CD4-positive, alpha-beta memory T cell (primary cell): ENCODE results near the gene DNAJB9. TPM values are rescaled to one million over a fixed set of nuclear protein-coding genes. Genes with fewer than 3 reads are reported as not detected.
A peak's percentile ranks its signal among the peaks of the same experiment; 100 is the strongest.

Experiments used
- CTCF ChIA-PET: fragments of 350-600 bp; sonication (Branson Sonifier 250); formaldehyde crosslinking; loops from one replicate; lab custom pipeline; 2021; ENCODE audit warnings: inconsistent platforms; ENCODE audit not compliant: partially characterized antibody; lab: Charles Lee
- POLR2A ChIA-PET: fragments of 350-600 bp; sonication (Branson Sonifier 250); formaldehyde crosslinking; loops from one replicate; lab custom pipeline; 2021; ENCODE audit not compliant: partially characterized antibody; lab: Charles Lee
- DNase-seq, 5 donors: peaks; one replicate each; pipeline versions ENCODE4 v3.0.0 to v3.0.0-alpha.2; 2020 to 2022; ENCODE audit warnings: mixed read lengths in 1 of 5
- H3K27ac ChIP-seq: one replicate; pipeline ENCODE4 v1.7.0; 2013; ENCODE audit warnings: low read depth, low read length
- H3K27me3 ChIP-seq: 2 replicates; pipeline ENCODE4 v1.7.0; 2013; ENCODE audit warnings: mild to moderate bottlenecking, low read length, moderate library complexity; ENCODE audit not compliant: insufficient read depth
- H3K36me3 ChIP-seq: 2 replicates; pipeline ENCODE4 v1.7.0; 2013; ENCODE audit warnings: mild to moderate bottlenecking, low read length, moderate library complexity; ENCODE audit not compliant: insufficient read depth
- H3K4me1 ChIP-seq: 2 replicates; pipeline ENCODE4 v1.7.0; 2013; ENCODE audit warnings: mild to moderate bottlenecking, low read length, moderate library complexity; ENCODE audit not compliant: insufficient read depth
- H3K4me3 ChIP-seq, 2 donors: one replicate each; pipeline ENCODE4 v1.7.0; 2013; ENCODE audit warnings: low read length in 2 of 2, mild to moderate bottlenecking in 1 of 2
- H3K9me3 ChIP-seq, 2 donors: one replicate each; pipeline ENCODE4 v1.7.0; 2013; ENCODE audit warnings: low read length in 2 of 2, control low read depth in 1 of 2; ENCODE audit not compliant: control insufficient read depth in 1 of 2
- H3K27ac Mint-ChIP-seq, 7 donors: one replicate each; pipeline ENCODE4 v1.8.0; 2020 to 2021; ENCODE audit warnings: mixed read lengths in 7 of 7, mild to moderate bottlenecking in 6 of 7, inconsistent platforms in 3 of 7, moderate library complexity in 3 of 7
- H3K27me3 Mint-ChIP-seq, 2 donors: one replicate each; pipeline ENCODE4 v1.8.0; 2020 to 2021; ENCODE audit warnings: mixed read lengths in 2 of 2
- H3K36me3 Mint-ChIP-seq, 2 donors: one replicate each; pipeline ENCODE4 v1.8.0; 2020 to 2021; ENCODE audit warnings: mixed read lengths in 2 of 2, inconsistent platforms in 1 of 2, mild to moderate bottlenecking in 1 of 2
- H3K4me1 Mint-ChIP-seq, 4 donors: one replicate each; pipeline ENCODE4 v1.8.0; 2020 to 2021; ENCODE audit warnings: mixed read lengths in 4 of 4, mild to moderate bottlenecking in 1 of 4
- H3K4me3 Mint-ChIP-seq, 8 donors: one replicate each; pipeline ENCODE4 v1.8.0; 2020 to 2021; ENCODE audit warnings: mixed read lengths in 8 of 8, mild to moderate bottlenecking in 7 of 8, moderate library complexity in 6 of 8, inconsistent platforms in 3 of 8
- H3K9me3 Mint-ChIP-seq, 8 donors: one replicate each; pipeline ENCODE4 v1.8.0; 2020 to 2021; ENCODE audit warnings: mixed read lengths in 8 of 8, mild to moderate bottlenecking in 5 of 8, inconsistent platforms in 3 of 8, moderate library complexity in 1 of 8
- intact Hi-C: fragments of 100-400 bp; cut with micrococcal nuclease; formaldehyde crosslinking; loops from one replicate; pipeline ENCODE4 v1.15.1; 2023
- polyA plus RNA-seq, 2 donors: library from polyadenylated mRNA; unstranded; fragments of 300-500 nt; fragmentation: Illumina TruSeq; gene quantifications; one replicate each; pipeline ENCODE4 v1.2.3, GENCODE V29; 2021
- total RNA-seq, 2 experiments: library from RNA; stranded (reverse); gene quantifications; one replicate each; pipeline ENCODE4 v1.2.3, GENCODE V29; 2021

The DNAJB9 gene
- total and polyA plus RNA-seq, 4 experiments from 2014 or later: 30.2 to 138 (median 46.4) TPM

GRCh38 chr7:108561047-108561619, 8.5 kb upstream of the DNAJB9 start:
- peak overlapping the region in 2 of 7 donors; percentile 24 to 43 for H3K27ac Mint-ChIP-seq
- peaks cover 3 to 19% of the 10 kb centered on the region in 2 donors for H3K9me3 ChIP-seq
- H3K4me1 Mint-ChIP-seq: peaks cover 3 to 15% (median 10%) of the 10 kb centered on the region in 4 donors
- no peak overlapping the region for H3K4me3 ChIP-seq
- no peak overlapping the region for H3K27ac ChIP-seq
- POLR2A ChIA-PET: no interaction called here
- intact Hi-C loops: no loop called here
- peaks cover 5 to 38% (median 17%) of the 10 kb centered on the region in 8 donors for H3K9me3 Mint-ChIP-seq
- no peak for DNase-seq
- CTCF ChIA-PET: no interaction called here
- H3K4me3 Mint-ChIP-seq: peak overlapping the region in 1 of 8 donors; percentile 39
- H3K36me3 ChIP-seq: peaks cover 7% of the 10 kb centered on the region
- H3K36me3 Mint-ChIP-seq: peaks cover 46 to 54% of the 10 kb centered on the region in 2 donors
- no peaks in the 10 kb centered on the region for H3K27me3 ChIP-seq
- no peaks in the 10 kb centered on the region for H3K4me1 ChIP-seq
- H3K27me3 Mint-ChIP-seq: no peaks in the 10 kb centered on the region

- peaks cover 31% of the 10 kb centered on the region for H3K4me1 ChIP-seq
- no peak overlapping the region for H3K27ac ChIP-seq
- DNase-seq: no peak
- Mint-ChIP-seq H3K4me3 (no peak overlapping the region), H3K4me1 (peaks cover 17 to 56% (median 32%) of the 10 kb centered on the region in 4 donors), H3K9me3 (peaks cover 0 to 7% (median 4%) of the 10 kb centered on the region in 8 donors), H3K36me3 (peaks cover 27 to 51% of the 10 kb centered on the region in 2 donors), H3K27me3 (no peaks in the 10 kb centered on the region), H3K27ac (peak overlapping the region in 2 of 7 donors; percentile 58 to 64)
- no peaks in the 10 kb centered on the region for H3K27me3 ChIP-seq
- intact Hi-C loops: no loop called here
- H3K4me3 ChIP-seq: no peak overlapping the region
- no peaks in the 10 kb centered on the region for H3K9me3 ChIP-seq
- peaks cover 7% of the 10 kb centered on the region for H3K36me3 ChIP-seq
- CTCF ChIA-PET: no interaction called here
- POLR2A ChIA-PET: interaction anchor here (0.9 kb wide), 1 partner anchor 40 kb away, joined by 3 read pairs; the partner anchor contains the start of gene PNPLA8
Measured at GRCh38 chr7:108565987-108566386, 3.7 kb upstream of the DNAJB9 start.

- POLR2A ChIA-PET: interaction anchor here (0.6 to 4.2 kb wide), 6 partner anchors 9 to 104 kb away, joined by 3 to 138 read pairs (median 4); partner anchors contain the start of gene PNPLA8
- Mint-ChIP-seq H3K4me3 (peak overlapping the region; percentile 91 to 99 (median 96)), H3K27ac (peak overlapping the region; percentile 96 to 100 (median 99)), H3K9me3 (peaks cover 0 to 4% (median 0%) of the 10 kb centered on the region in 8 donors), H3K27me3 (no peaks in the 10 kb centered on the region), H3K36me3 (peaks cover 31 to 59% of the 10 kb centered on the region in 2 donors), H3K4me1 (peaks cover 29 to 79% (median 46%) of the 10 kb centered on the region in 4 donors)
- CTCF ChIA-PET: interaction anchor here (0.6 to 1.8 kb wide), 3 partner anchors 42 to 1401 kb away, joined by 3 to 7 read pairs (median 5); no protein-coding TSS in a partner anchor
- H3K27me3 ChIP-seq: no peaks in the 10 kb centered on the region
- peak overlapping the region; percentile 77 to 97 for H3K4me3 ChIP-seq
- no peaks in the 10 kb centered on the region for H3K9me3 ChIP-seq
- intact Hi-C loops: loop anchor here (1.0 to 2.0 kb wide), 4 partner anchors 43 to 1704 kb away; partner anchors contain the start of genes COG5, DUS4L, HBP1 and PIK3CG
- H3K27ac ChIP-seq: peak overlapping the region; percentile 100
- peaks cover 57% of the 10 kb centered on the region for H3K4me1 ChIP-seq
- H3K36me3 ChIP-seq: peaks cover 18% of the 10 kb centered on the region
- DNase-seq: peak in 1 of 5 donors; percentile 81
Measured at GRCh38 chr7:108568801-108569380, 783 bp upstream of the DNAJB9 start.

GRCh38 chr7:108570146-108570755, 577 bp downstream of the DNAJB9 start:
- Histone ChIP-seq H3K4me1 (peaks cover 59% of the 10 kb centered on the region), H3K4me3 (peak overlapping the region; percentile 49 to 97), H3K9me3 (no peaks in the 10 kb centered on the region), H3K27me3 (no peaks in the 10 kb centered on the region), H3K36me3 (peaks cover 18% of the 10 kb centered on the region), H3K27ac (peak overlapping the region; percentile 100)
- Mint-ChIP-seq H3K36me3 (peaks cover 25 to 59% of the 10 kb centered on the region in 2 donors), H3K4me3 (peak overlapping the region; percentile 91 to 99 (median 96)), H3K27ac (peak overlapping the region; percentile 96 to 100 (median 99)), H3K27me3 (no peaks in the 10 kb centered on the region), H3K9me3 (peaks cover 0 to 4% (median 0%) of the 10 kb centered on the region in 8 donors), H3K4me1 (peaks cover 31 to 88% (median 55%) of the 10 kb centered on the region in 4 donors)
- CTCF ChIA-PET: interaction anchor here (1.0 to 1.8 kb wide), 2 partner anchors 43 to 45 kb away, joined by 3 to 7 read pairs; partner anchors contain the start of gene PNPLA8
- POLR2A ChIA-PET: interaction anchor here (0.6 to 4.2 kb wide), 8 partner anchors 10 to 1402 kb away, joined by 3 to 138 read pairs (median 4); partner anchors contain the start of genes HBP1 and PNPLA8
- intact Hi-C loops: no loop called here
- peak in 4 of 5 donors; percentile 50 to 70 (median 58) for DNase-seq

GRCh38 chr7:108572480-108572879, 2.8 kb downstream of the DNAJB9 start:
- no peak overlapping the region for H3K27ac ChIP-seq
- DNase-seq: no peak
- Mint-ChIP-seq H3K27me3 (no peaks in the 10 kb centered on the region), H3K36me3 (peaks cover 35 to 69% of the 10 kb centered on the region in 2 donors), H3K27ac (peak overlapping the region in 2 of 7 donors; percentile 37 to 39), H3K4me1 (peaks cover 30 to 77% (median 56%) of the 10 kb centered on the region in 4 donors), H3K9me3 (peaks cover 0 to 5% (median 0%) of the 10 kb centered on the region in 8 donors), H3K4me3 (peak overlapping the region in 1 of 8 donors; percentile 40)
- intact Hi-C loops: no loop called here
- ChIA-PET POLR2A (interaction anchor here (4.2 kb wide), 1 partner anchor 45 kb away, joined by 138 read pairs; the partner anchor contains the start of gene PNPLA8), CTCF (no interaction called here)
- no peak overlapping the region for H3K4me3 ChIP-seq
- no peaks in the 10 kb centered on the region for H3K27me3 ChIP-seq
- peaks cover 48% of the 10 kb centered on the region for H3K4me1 ChIP-seq
- H3K36me3 ChIP-seq: peaks cover 18% of the 10 kb centered on the region
- H3K9me3 ChIP-seq: no peaks in the 10 kb centered on the region

GRCh38 chr7:108575156-108575555, 5.5 kb downstream of the DNAJB9 start:
- Mint-ChIP-seq H3K27ac (peak overlapping the region in 1 of 7 donors; percentile 35), H3K4me1 (peaks cover 18 to 52% (median 41%) of the 10 kb centered on the region in 4 donors), H3K36me3 (peaks cover 54 to 70% of the 10 kb centered on the region in 2 donors), H3K9me3 (peaks cover 0 to 2% (median 0%) of the 10 kb centered on the region in 8 donors), H3K27me3 (no peaks in the 10 kb centered on the region), H3K4me3 (no peak overlapping the region)
- ChIA-PET POLR2A (no interaction called here), CTCF (no interaction called here)
- peaks cover 18% of the 10 kb centered on the region for H3K36me3 ChIP-seq
- no peaks in the 10 kb centered on the region for H3K9me3 ChIP-seq
- H3K27ac ChIP-seq: no peak overlapping the region
- DNase-seq: no peak
- H3K4me1 ChIP-seq: peaks cover 33% of the 10 kb centered on the region
- intact Hi-C loops: no loop called here
- H3K4me3 ChIP-seq: no peak overlapping the region
- H3K27me3 ChIP-seq: no peaks in the 10 kb centered on the region
